22Rv1 (cell line): Measurements from ENCODE around the gene PTCRA.

Experiments used
- CTCF ChIP-seq: fragments of 450-650 bp; IDR thresholded peaks from 2 replicates; pipeline ENCODE4 v1.5.1; 2017; ENCODE audit warnings: mild to moderate bottlenecking
- ZFX ChIP-seq: fragments of 450-650 bp; IDR thresholded peaks from 2 replicates; pipeline ENCODE4 v1.6.1; 2017; ENCODE audit warnings: antibody characterized with exemption, borderline replicate concordance

GRCh38 chr6:42959917-42960242 is 44.0 kb downstream of the PTCRA start:
- TF ChIP-seq ZFX (no peak), CTCF (no peak)
